ENCODE measurements around the gene PID1.

PID1 gene

GRCh38 chr2:229098801-229099200, 172.3 kb downstream of the PID1 start:
- Histone ChIP-seq H4K5ac (ENCODE audit: low read length) (no peak overlapping the region), H3K4me2 (ENCODE audit: low read length) (no peak overlapping the region), H3K4me1 (ENCODE audit: control insufficient read depth, low read depth, low read length) (no peaks in the 10 kb centered on the region), H3K27me3 (ENCODE audit: insufficient read depth, low read length, poor library complexity) (no peaks in the 10 kb centered on the region), H3K4ac (ENCODE audit: low read depth, low read length) (no peak overlapping the region), H2BK5ac (ENCODE audit: low read length) (no peak overlapping the region), H3K36me3 (ENCODE audit: control insufficient read depth, insufficient read depth, low read length) (no peaks in the 10 kb centered on the region), H3K56ac (ENCODE audit: low read length) (no peak overlapping the region), H4K8ac (ENCODE audit: low read depth, low read length) (no peak overlapping the region), H3K79me2 (ENCODE audit: control insufficient read depth, insufficient read depth, low read length) (no peaks in the 10 kb centered on the region), H3K23ac (ENCODE audit: low read length) (no peak overlapping the region), H3K27ac (ENCODE audit: low read depth, low read length) (no peak overlapping the region), H2BK15ac (replicated peaks; ENCODE audit: low read depth) (no peak overlapping the region), H2AK5ac (ENCODE audit: low read length) (no peak overlapping the region), H3K18ac (ENCODE audit: low read length) (no peak overlapping the region), H3K9ac (ENCODE audit: low read length) (no peak overlapping the region), H3K79me1 (ENCODE audit: low read length) (no peaks in the 10 kb centered on the region), H3K4me3 (ENCODE audit: low read length) (no peak overlapping the region), H2BK120ac (ENCODE audit: low read depth, low read length) (no peak overlapping the region)
- no CpG with 5 or more reads among the region's 6 CpGs for WGBS (ENCODE audit: extremely low coverage, insufficient coverage, low lambda C conversion rate)
- DNase-seq: no peak

DNA sequence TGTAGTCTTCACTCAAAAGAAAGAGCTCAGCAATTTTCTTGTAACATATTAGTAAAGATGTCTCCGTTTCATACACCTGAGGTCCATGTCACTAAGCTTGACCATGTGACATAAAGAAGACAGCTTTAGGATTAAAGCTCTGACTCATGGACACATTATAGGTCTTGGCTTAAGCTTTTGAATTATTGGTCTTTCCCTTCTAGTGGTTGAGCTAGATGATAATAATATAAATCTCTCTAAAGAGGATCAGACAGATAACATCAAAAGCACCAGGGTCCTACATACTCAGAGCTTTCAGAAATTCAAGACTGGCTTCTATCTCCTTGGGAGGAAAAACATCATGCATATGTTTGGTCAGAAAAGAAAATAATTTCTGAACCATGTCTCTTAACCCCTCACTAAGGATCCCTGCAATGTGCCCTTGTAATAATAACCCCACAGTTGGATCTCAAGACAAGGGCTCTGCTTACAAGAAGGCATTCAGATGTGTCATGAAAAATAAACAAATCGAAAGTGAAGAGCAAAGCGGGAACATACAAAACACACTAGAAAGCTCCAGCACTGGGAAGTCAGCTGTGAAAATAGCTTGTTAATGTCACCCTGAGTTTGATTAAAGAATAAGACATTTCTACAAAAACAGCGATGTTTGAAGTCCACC, 174.5 kb downstream of the PID1 start:
- no peak for DNase-seq
- H3K4me2 ChIP-seq (ENCODE audit: low read length): no peak overlapping the region
- no peak overlapping the region for H3K23ac ChIP-seq (ENCODE audit: low read length)
- no peak overlapping the region for H2BK120ac ChIP-seq (ENCODE audit: low read depth, low read length)
- H3K4ac ChIP-seq (ENCODE audit: low read depth, low read length): no peak overlapping the region
- no peak overlapping the region for H2AK5ac ChIP-seq (ENCODE audit: low read length)
- no peak overlapping the region for H3K4me3 ChIP-seq (ENCODE audit: low read length)
- WGBS (ENCODE audit: extremely low coverage, insufficient coverage, low lambda C conversion rate): no CpG with 5 or more reads among the region's 4 CpGs
- no peaks in the 10 kb centered on the region for H3K27me3 ChIP-seq (ENCODE audit: insufficient read depth, low read length, poor library complexity)
- no peak overlapping the region for H4K8ac ChIP-seq (ENCODE audit: low read depth, low read length)
- no peak overlapping the region for H3K27ac ChIP-seq (ENCODE audit: low read depth, low read length)
- H3K18ac ChIP-seq (ENCODE audit: low read length): no peak overlapping the region
- H3K9ac ChIP-seq (ENCODE audit: low read length): no peak overlapping the region
- no peak overlapping the region for H4K5ac ChIP-seq (ENCODE audit: low read length)
- no peak overlapping the region for H3K56ac ChIP-seq (ENCODE audit: low read length)
- H3K36me3 ChIP-seq (ENCODE audit: control insufficient read depth, insufficient read depth, low read length): no peaks in the 10 kb centered on the region
- no peaks in the 10 kb centered on the region for H3K4me1 ChIP-seq (ENCODE audit: control insufficient read depth, low read depth, low read length)
- no peak overlapping the region for H2BK15ac ChIP-seq (replicated peaks; ENCODE audit: low read depth)
- no peak overlapping the region for H2BK5ac ChIP-seq (ENCODE audit: low read length)
- no peaks in the 10 kb centered on the region for H3K79me2 ChIP-seq (ENCODE audit: control insufficient read depth, insufficient read depth, low read length)
- no peaks in the 10 kb centered on the region for H3K79me1 ChIP-seq (ENCODE audit: low read length)

- Histone ChIP-seq H3K4me2 (ENCODE audit: low read length) (no peak overlapping the region), H3K4me3 (ENCODE audit: low read length) (no peak overlapping the region), H3K79me2 (ENCODE audit: control insufficient read depth, insufficient read depth, low read length) (no peaks in the 10 kb centered on the region), H2BK120ac (ENCODE audit: low read depth, low read length) (no peak overlapping the region), H3K4ac (ENCODE audit: low read depth, low read length) (no peak overlapping the region), H3K4me1 (ENCODE audit: control insufficient read depth, low read depth, low read length) (no peaks in the 10 kb centered on the region), H3K27ac (ENCODE audit: low read depth, low read length) (no peak overlapping the region), H2AK5ac (ENCODE audit: low read length) (no peak overlapping the region), H3K36me3 (ENCODE audit: control insufficient read depth, insufficient read depth, low read length) (no peaks in the 10 kb centered on the region), H3K23ac (ENCODE audit: low read length) (no peak overlapping the region), H3K56ac (ENCODE audit: low read length) (no peak overlapping the region), H2BK5ac (ENCODE audit: low read length) (no peak overlapping the region), H4K8ac (ENCODE audit: low read depth, low read length) (no peak overlapping the region), H2BK15ac (replicated peaks; ENCODE audit: low read depth) (no peak overlapping the region), H3K79me1 (ENCODE audit: low read length) (no peaks in the 10 kb centered on the region), H3K18ac (ENCODE audit: low read length) (no peak overlapping the region), H4K5ac (ENCODE audit: low read length) (no peak overlapping the region), H3K9ac (ENCODE audit: low read length) (no peak overlapping the region), H3K27me3 (ENCODE audit: insufficient read depth, low read length, poor library complexity) (no peaks in the 10 kb centered on the region)
- no CpG with 5 or more reads among the region's 1 CpG for WGBS (ENCODE audit: extremely low coverage, insufficient coverage, low lambda C conversion rate)
- no peak for DNase-seq
Observed at GRCh38 chr2:229095472-229095871, 175.6 kb downstream of the PID1 start.

DNA sequence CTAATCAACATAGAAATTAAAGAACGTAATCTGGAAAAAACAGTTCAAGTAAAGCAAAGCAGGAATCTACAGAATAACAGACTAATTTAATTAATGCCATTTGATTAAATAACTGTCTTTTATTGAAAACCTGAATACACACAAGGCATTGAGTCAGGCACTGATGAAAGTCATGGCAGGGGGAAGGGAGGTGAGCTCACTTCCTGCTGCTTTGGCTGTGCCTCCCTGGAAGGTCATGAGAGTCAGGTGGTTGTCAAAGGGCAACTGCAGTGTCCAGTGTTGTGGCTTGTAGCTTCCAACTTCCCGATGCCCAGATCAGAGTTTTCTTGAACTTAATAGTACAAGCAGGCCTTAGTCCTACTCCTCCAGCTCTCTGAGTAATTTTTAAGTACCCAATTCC, 180.9 kb downstream of the PID1 start:
- Histone ChIP-seq H2BK15ac (replicated peaks; ENCODE audit: low read depth) (no peak overlapping the region), H3K4me3 (ENCODE audit: low read length) (no peak overlapping the region), H3K23ac (ENCODE audit: low read length) (no peak overlapping the region), H3K36me3 (ENCODE audit: control insufficient read depth, insufficient read depth, low read length) (no peaks in the 10 kb centered on the region), H3K56ac (ENCODE audit: low read length) (no peak overlapping the region), H3K18ac (ENCODE audit: low read length) (no peak overlapping the region), H4K8ac (ENCODE audit: low read depth, low read length) (no peak overlapping the region), H3K4me1 (ENCODE audit: control insufficient read depth, low read depth, low read length) (no peaks in the 10 kb centered on the region), H3K27ac (ENCODE audit: low read depth, low read length) (no peak overlapping the region), H2BK120ac (ENCODE audit: low read depth, low read length) (no peak overlapping the region), H3K9ac (ENCODE audit: low read length) (no peak overlapping the region), H3K4me2 (ENCODE audit: low read length) (no peak overlapping the region), H3K79me2 (ENCODE audit: control insufficient read depth, insufficient read depth, low read length) (no peaks in the 10 kb centered on the region), H4K5ac (ENCODE audit: low read length) (no peak overlapping the region), H2AK5ac (ENCODE audit: low read length) (no peak overlapping the region), H3K79me1 (ENCODE audit: low read length) (no peaks in the 10 kb centered on the region), H2BK5ac (ENCODE audit: low read length) (no peak overlapping the region), H3K4ac (ENCODE audit: low read depth, low read length) (no peak overlapping the region), H3K27me3 (ENCODE audit: insufficient read depth, low read length, poor library complexity) (no peaks in the 10 kb centered on the region)
- DNase-seq: peak; percentile 37
- WGBS (ENCODE audit: extremely low coverage, insufficient coverage, low lambda C conversion rate): no CpG with 5 or more reads among the region's 2 CpGs

GRCh38 chr2:229089776-229090175, 181.3 kb downstream of the PID1 start:
- no CpG with 5 or more reads among the region's 3 CpGs for WGBS (ENCODE audit: extremely low coverage, insufficient coverage, low lambda C conversion rate)
- Histone ChIP-seq H2BK15ac (replicated peaks; ENCODE audit: low read depth) (no peak overlapping the region), H3K79me1 (ENCODE audit: low read length) (no peaks in the 10 kb centered on the region), H3K4me2 (ENCODE audit: low read length) (no peak overlapping the region), H3K4me1 (ENCODE audit: control insufficient read depth, low read depth, low read length) (no peaks in the 10 kb centered on the region), H3K9ac (ENCODE audit: low read length) (no peak overlapping the region), H3K23ac (ENCODE audit: low read length) (no peak overlapping the region), H2AK5ac (ENCODE audit: low read length) (no peak overlapping the region), H3K79me2 (ENCODE audit: control insufficient read depth, insufficient read depth, low read length) (no peaks in the 10 kb centered on the region), H3K56ac (ENCODE audit: low read length) (no peak overlapping the region), H3K4me3 (ENCODE audit: low read length) (no peak overlapping the region), H3K4ac (ENCODE audit: low read depth, low read length) (no peak overlapping the region), H3K27me3 (ENCODE audit: insufficient read depth, low read length, poor library complexity) (no peaks in the 10 kb centered on the region), H2BK120ac (ENCODE audit: low read depth, low read length) (no peak overlapping the region), H4K5ac (ENCODE audit: low read length) (no peak overlapping the region), H3K36me3 (ENCODE audit: control insufficient read depth, insufficient read depth, low read length) (no peaks in the 10 kb centered on the region), H2BK5ac (ENCODE audit: low read length) (no peak overlapping the region), H4K8ac (ENCODE audit: low read depth, low read length) (no peak overlapping the region), H3K18ac (ENCODE audit: low read length) (no peak overlapping the region), H3K27ac (ENCODE audit: low read depth, low read length) (no peak overlapping the region)
- no peak for DNase-seq
